H1 (cell line): ENCODE results near the gene CCR2.

Experiments used
- CBX8 ChIP-seq: fragments of 300-800, 300-1000 bp; sonication (generic); IDR thresholded peaks from 2 replicates; pipeline ENCODE4 v1.7.1; 2016; ENCODE audit warnings: low read depth, low read length, borderline replicate concordance
- CTCF ChIP-seq, 3 experiments: IDR thresholded peaks; 1 replicate in 2 of 3; 2 replicates in 1 of 3; pipeline versions ENCODE4 v1.5.1 to v1.6.1; 2011; ENCODE audit warnings: low read length in 3 of 3, mild to moderate bottlenecking in 3 of 3, inconsistent platforms in 2 of 3, low read depth in 1 of 3, moderate library complexity in 1 of 3; ENCODE audit not compliant: insufficient read depth in 1 of 3; ENCODE audit errors: control extremely low read depth in 1 of 3
- EP300 ChIP-seq, 2 experiments: IDR thresholded peaks; 1 replicate in 1 of 2; 2 replicates in 1 of 2; pipeline ENCODE4 v1.6.1; 2011 to 2012; ENCODE audit warnings: low read depth in 2 of 2, low read length in 2 of 2, mild to moderate bottlenecking in 2 of 2, borderline replicate concordance in 1 of 2, inconsistent platforms in 1 of 2, moderate library complexity in 1 of 2
- EZH2 ChIP-seq: fragments of 200-600 bp; sonication (generic); IDR thresholded peaks from 2 replicates; pipeline ENCODE4 v1.7.1; 2012; ENCODE audit warnings: low read depth, mild to moderate bottlenecking, moderate library complexity, low read length, inconsistent platforms; ENCODE audit not compliant: severe bottlenecking
- FOSL1 ChIP-seq: IDR thresholded peaks from 2 replicates; pipeline ENCODE4 v1.6.1; 2011; ENCODE audit warnings: mild to moderate bottlenecking, low read depth, low read length, moderate library complexity; ENCODE audit not compliant: insufficient read depth
- GTF2F1 ChIP-seq: IDR thresholded peaks from 2 replicates; pipeline ENCODE4 v1.6.1; 2012; ENCODE audit warnings: low read depth, low read length, improper control_type of control experiment, borderline replicate concordance
- MAFK ChIP-seq: IDR thresholded peaks from 2 replicates; pipeline ENCODE4 v1.6.1; 2012; ENCODE audit warnings: low read depth, mild to moderate bottlenecking, improper control_type of control experiment, low read length
- PHF8 ChIP-seq: fragments of 200-600 bp; sonication (generic); conservative IDR thresholded peaks from 2 replicates; pipeline ENCODE4 v1.7.1; 2012; ENCODE audit warnings: low read depth, mild to moderate bottlenecking, inconsistent platforms, low read length, moderate library complexity
- POLR2A ChIP-seq, 2 experiments: IDR thresholded peaks; 1 replicate in 1 of 2; 2 replicates in 1 of 2; pipeline ENCODE4 v1.6.1; 2011; ENCODE audit warnings: low read depth in 2 of 2, low read length in 2 of 2, mild to moderate bottlenecking in 2 of 2; ENCODE audit errors: control extremely low read depth in 1 of 2
- POLR2AphosphoS5 ChIP-seq: IDR thresholded peaks from 2 replicates; pipeline ENCODE4 v1.6.1; 2011; ENCODE audit warnings: low read depth, low read length
- SIRT6 ChIP-seq: IDR thresholded peaks from one replicate; pipeline ENCODE4 v1.7.1; 2012; ENCODE audit warnings: low read length, inconsistent platforms
- ZNF274 ChIP-seq: IDR thresholded peaks from 2 replicates; pipeline ENCODE4 v1.7.0; 2012; ENCODE audit warnings: low read length, borderline replicate concordance; ENCODE audit errors: extremely low read depth
- TF ChIP-seq, protein P1 (sequence below): IDR thresholded peaks from 2 replicates; pipeline ENCODE4 v1.6.1; 2012; ENCODE audit warnings: low read length, inconsistent platforms

GRCh38 chr3:46318207-46318927 lies 35.5 kb upstream of the CCR2 start:
- no peak for TF ChIP-seq FOSL1
- no peak for TF ChIP-seq SIRT6
- no peak for TF ChIP-seq CTCF (IDR thresholded peaks at IDR 0.05; ENCODE audit: control extremely low read depth in 1 of 3, insufficient read depth in 1 of 3, low read depth in 1 of 3, low read length in 3 of 3)
- no peak for TF ChIP-seq POLR2AphosphoS5
- TF ChIP-seq EZH2, result no peak
- TF ChIP-seq POLR2A (IDR thresholded peaks at IDR 0.05; ENCODE audit: control extremely low read depth in 1 of 2, low read depth in 2 of 2, low read length in 2 of 2), result no peak
- TF ChIP-seq GTF2F1, result no peak
- TF ChIP-seq EP300 (IDR thresholded peaks at IDR 0.05; ENCODE audit: borderline replicate concordance in 1 of 2, low read depth in 2 of 2, low read length in 2 of 2), result no peak
- no peak for TF ChIP-seq MAFK
- no peak for TF ChIP-seq CBX8
- TF ChIP-seq, protein P1, sequence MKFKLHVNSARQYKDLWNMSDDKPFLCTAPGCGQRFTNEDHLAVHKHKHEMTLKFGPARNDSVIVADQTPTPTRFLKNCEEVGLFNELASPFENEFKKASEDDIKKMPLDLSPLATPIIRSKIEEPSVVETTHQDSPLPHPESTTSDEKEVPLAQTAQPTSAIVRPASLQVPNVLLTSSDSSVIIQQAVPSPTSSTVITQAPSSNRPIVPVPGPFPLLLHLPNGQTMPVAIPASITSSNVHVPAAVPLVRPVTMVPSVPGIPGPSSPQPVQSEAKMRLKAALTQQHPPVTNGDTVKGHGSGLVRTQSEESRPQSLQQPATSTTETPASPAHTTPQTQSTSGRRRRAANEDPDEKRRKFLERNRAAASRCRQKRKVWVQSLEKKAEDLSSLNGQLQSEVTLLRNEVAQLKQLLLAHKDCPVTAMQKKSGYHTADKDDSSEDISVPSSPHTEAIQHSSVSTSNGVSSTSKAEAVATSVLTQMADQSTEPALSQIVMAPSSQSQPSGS, result no peak
- no peak for TF ChIP-seq ZNF274
- no peak for TF ChIP-seq PHF8
